Activated gamma-delta T cell treated with Interleukin-2 at 50 U/mL for 16 hours (primary cell): ENCODE measurements around the gene WDFY4.

Source experiments
- DNase-seq: peaks from one replicate; pipeline ENCODE4 v3.0.0-alpha.2; 2020

WDFY4 gene

DNA sequence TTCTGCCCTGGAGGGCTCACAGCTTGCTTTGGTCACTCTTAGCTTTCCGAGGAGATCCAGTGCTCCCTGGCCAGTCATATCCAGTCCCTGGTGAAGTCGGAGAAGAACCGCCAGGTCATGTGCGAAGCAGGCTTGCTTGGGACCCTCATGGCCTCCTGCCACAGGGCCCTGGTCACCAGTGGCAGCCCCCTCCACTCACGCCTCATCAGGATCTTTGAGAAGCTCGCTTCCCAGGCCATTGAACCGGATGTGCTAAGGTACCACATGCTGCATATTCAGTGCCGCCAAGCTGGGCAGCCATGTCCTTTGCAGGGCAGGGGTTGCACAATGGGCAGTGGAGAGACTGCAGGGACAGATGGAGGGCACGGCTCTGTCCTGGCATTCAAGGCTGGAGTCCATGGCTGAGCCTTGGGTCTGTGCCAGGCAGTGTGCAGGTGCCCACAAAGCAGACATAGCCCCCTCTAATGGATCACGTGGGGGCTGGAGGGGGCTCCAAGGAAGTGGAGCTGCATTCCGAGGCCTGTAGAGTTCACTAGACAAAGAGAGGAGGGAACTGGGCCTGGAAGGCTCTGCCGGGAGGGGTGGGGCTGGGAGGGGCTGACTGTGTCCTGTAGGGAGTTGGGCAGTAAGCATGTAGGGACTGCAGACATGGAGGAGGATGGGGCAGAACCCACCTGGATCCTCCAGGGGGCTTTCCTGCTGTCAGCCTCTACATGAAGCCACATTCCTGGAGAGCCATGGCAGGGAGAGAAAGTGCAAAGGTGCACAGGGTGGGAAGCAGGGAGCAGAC is 89.9 kb downstream of the WDFY4 start:
- DNase-seq: no peak

DNA sequence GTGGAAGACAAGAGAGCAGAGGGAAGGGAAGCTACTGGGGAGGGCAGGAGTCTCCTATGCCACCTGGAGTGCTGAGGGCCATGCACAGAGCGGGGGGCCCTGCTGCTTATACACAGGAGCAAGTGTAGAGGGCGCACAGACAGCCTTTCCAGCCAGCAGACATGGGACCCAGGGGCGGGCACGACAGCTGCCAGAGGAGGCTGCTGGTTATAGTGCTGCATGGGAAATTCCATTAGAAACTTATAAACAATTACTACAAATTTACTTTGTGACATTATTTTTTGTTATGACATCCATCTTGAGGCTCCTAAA is 90.5 kb downstream of the WDFY4 start:
- DNase-seq: no peak

DNA sequence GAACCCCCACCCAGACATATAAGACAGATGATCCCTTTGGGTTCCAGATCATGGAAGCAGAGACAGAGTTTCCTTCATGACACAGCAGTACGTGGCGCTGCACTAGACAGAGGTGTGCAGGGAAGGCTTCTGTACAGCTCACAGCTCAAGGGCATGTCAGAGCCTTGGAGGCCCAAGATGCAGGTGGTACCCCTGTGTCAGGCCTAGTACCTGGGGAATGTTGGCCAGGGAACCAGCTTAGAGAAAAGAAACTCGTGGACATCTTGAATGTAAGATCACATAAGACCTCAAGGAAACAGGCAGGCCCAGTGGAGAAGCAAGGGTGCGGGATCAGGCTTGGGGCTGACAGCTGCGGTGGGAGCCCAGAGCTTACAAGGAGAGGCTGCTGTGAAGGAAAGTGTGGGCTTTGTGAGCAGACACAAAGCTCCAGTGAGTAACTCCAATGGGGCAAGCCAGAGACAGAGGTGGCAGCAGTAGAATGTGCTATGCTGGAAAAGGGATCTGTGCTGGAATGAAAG is 91.4 kb downstream of the WDFY4 start:
- DNase-seq: no peak

DNA sequence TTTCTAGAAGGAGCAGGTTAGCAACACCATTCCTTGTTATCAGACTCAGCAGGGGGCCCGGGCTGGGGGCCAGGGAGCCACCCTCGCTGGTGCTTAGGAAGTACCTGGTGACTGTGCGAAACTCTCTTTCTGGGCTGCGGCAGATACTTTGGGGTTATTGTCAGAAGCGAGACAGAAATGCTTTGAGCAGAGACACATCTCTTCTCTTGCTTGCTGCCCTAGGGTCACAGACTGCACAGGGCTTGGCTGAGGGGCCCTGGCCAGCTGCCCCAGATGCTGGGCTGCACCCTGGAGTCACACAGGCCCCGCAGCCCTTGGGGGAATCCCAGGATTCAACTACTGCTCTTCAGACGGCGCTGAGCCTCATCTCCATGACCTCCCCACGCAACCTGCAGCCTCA is 91.9 kb downstream of the WDFY4 start:
- no peak for DNase-seq

DNA sequence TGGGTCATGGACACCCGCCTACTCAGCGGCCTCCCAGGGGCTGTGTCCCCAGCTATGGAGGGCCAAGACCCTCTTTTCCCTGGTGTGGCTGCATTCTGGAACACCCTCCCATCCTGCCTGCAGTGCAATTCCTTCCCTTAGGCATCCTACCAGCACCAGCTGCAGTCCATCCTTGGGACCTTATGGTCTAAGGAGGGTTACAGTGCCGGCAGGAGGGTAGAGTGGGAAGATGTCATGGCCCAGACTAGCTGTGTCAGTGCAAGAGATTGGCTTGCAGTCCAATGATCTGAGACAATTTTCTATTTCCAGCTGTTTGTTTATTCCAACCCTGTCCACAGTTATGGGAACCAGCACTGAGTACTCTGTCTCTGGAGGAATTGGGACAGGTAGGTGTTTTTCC is 92.4 kb downstream of the WDFY4 start:
- no peak for DNase-seq

DNA sequence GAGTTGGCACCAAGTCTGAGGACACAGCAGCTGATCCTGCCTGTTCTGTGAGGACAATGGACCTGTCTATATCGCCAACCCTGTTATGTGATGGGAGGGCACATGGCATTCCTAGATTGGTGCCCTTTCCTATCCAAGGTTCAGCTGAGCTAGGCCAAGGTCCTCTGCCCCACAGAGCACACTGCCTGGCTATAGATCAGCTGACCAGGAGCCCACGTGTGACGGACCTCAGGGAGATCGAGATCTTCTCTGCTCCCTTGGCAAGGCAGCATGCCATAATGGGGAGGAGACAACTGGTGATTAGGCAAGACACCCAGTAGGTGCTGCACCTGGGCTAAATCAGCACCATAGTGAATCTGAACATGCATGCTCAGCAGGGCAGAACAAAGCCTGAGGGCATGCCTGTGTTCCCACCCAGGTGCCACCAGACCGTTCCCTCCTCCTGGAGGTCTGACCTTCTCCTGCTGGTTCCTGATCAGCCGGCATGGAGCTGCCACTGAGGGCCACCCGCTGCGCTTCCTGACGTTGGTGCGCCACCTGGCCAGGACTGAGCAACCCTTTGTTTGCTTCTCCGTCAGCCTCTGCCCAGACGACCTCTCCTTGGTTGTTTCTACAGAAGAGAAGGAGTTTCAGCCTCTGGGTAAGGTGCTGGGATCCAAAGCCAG is 93.7 kb downstream of the WDFY4 start:
- DNase-seq: no peak

DNA sequence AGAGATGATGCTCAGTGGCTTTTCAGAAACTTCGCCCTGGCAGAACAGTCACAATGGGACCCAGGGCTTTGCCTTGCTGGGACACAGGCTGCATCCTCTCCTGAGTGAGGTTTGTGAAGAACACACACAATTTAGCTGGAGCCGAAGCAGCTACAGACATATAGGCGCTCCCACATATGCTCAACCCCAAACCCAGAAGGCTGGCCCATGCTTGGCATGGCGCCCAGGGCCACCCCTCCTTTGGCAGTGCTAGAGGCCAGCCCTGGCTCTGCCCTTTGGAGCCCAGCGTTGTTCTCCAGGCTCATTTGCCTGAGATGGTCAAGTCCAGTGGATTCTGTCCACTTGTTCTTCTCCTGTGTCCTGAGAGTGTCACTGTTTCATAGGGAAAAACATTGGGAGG is 94.4 kb downstream of the WDFY4 start:
- DNase-seq: no peak

DNA sequence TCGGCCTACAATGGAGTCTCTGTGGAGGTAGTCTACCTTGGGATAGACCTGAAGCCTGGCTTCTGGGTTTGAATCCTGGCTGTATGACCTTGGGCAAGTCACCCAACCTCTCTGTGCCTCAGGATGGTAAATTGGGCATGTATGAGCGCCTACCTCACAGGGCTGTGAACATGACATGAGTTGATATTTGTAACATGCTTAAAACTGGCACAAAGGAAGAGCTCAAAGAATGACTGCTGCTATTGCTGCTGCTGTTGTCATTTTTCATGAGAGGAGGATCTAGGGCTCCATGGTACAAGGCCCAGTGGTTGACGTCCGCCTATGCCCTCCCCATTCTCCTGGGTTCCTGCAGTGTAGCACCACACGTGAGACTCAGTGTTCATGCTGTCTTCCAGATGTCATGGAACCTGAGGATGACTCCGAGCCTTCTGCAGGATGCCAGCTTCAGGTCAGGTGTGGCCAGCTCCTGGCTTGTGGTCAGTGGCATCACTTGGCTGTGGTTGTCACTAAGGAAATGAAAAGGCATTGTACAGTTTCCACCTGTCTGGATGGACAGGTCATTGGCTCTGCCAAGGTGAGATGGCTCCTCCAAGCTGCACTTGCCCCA is 95.0 kb downstream of the WDFY4 start:
- DNase-seq: no peak

DNA sequence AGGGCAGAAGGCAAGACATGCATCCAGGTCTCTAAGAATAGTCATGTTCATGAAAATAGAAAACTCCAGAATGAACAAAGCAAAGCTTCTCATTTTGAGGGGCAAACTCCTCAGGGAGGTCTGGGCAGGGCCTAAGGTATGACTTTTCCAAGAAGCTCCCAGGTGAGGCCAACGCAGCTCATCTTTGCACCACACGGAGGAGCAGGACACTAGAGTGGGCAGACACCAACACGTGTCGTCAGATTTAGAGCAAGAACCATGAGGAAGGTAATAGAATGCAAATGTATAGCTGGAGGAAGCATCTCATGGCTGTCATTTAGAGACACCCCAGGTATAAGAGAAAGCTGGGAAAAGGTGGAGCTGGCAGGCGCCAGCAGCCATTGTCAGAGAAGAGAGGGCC is 95.7 kb downstream of the WDFY4 start:
- no peak for DNase-seq

DNA sequence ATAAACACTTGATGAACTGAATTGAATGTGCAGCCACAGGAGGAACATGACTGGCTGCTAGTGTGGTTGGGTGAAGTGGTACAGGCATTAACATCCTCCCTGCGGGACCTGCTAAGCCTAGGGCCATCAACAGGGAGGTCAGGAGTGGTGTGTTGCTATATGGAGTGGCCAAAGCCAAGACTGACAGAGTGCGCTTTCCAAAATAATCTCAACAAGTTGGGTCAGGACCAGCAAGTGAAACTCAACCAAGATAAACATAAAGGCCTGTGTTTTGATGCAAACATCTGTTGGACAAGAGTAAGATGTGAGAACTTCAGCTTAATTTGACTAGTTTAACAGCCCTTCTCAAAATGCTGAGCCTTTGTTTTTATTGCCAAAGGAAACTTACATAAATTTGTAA is 97.7 kb downstream of the WDFY4 start:
- no peak for DNase-seq

DNA sequence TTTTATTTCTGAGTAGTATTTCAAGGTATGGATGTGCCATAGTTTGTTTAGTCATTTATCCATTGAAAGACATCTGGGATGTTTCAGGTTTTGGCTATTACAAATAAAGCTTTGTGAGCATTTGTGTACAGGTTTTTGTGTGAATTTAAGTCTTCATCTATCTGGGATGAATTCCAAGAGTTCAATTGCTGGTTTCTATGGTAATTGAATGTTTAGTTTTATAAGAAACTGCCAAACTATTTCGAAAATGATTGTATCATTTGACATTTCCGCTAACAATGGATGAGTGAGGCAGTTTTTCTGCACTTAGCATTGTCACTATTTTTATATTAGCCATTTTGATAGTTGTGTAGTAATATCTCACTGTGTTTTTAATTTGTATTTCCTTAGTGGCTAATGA is 99.4 kb downstream of the WDFY4 start:
- DNase-seq: no peak

DNA sequence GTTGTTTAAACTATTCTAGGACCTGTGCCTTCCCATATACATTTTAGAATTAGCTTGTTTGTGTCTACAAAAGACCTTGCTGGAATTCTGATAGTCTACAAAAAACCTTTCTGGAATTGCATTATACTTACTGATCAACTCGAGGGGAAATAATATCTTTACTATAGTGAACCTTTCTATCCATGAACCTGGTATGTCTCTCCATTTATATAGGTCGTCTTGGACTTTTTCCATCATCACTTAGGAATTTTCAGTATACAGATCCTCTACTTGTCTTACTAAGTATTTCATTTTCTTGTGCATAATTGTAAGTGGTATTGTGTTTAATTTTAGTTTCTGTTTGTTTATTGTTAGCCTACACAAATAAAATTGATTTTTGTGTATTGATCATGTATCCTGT is 101.1 kb downstream of the WDFY4 start:
- DNase-seq: no peak

DNA sequence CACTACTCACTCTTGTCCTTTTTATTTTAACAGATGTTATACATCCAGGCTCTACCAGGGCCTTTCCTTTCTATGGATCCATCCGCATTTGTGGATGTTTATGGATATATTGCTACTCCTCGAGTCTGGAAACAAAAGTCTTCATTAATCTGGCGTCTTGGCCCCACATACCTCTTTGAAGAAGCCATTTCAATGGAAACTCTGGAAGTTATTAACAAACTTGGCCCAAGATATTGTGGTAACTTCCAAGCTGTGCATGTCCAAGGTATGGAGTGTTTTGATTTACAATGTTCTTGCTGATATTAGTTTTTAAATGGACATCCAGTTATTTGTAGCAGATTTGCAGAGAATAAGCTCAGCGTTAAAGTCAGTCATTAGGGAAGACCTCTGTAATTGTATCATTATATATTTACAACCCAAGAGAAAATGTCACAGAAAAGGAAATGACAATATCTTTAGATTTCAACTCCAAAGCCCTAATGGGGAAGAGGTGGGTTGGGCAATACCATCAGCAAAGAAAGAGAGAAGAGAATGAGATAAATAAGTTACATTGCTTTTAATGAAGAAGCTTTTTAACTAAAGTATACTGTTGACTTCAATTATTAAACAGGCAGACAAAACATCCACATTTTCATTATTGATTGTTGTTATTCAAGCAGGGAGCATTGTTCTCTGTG is 102.1 kb downstream of the WDFY4 start:
- no peak for DNase-seq

DNA sequence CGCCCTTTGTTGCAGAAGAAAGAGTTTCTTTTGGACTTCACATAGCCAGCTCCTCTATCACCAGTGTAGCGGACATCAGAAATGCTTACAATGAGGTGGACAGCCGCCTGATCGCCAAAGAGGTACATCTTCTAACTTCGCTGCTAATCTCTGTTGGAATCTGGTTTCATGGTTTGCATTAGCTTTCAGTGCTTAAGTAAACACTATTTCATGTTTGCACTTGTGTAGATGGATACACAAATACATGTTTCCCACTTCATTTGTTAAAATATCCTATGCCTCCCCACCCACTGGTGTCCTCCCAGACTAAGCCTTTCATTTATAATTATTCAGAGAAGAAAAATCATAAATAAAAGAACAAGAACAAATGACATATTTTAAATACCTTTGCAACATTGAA is 103.9 kb downstream of the WDFY4 start:
- DNase-seq: no peak

DNA sequence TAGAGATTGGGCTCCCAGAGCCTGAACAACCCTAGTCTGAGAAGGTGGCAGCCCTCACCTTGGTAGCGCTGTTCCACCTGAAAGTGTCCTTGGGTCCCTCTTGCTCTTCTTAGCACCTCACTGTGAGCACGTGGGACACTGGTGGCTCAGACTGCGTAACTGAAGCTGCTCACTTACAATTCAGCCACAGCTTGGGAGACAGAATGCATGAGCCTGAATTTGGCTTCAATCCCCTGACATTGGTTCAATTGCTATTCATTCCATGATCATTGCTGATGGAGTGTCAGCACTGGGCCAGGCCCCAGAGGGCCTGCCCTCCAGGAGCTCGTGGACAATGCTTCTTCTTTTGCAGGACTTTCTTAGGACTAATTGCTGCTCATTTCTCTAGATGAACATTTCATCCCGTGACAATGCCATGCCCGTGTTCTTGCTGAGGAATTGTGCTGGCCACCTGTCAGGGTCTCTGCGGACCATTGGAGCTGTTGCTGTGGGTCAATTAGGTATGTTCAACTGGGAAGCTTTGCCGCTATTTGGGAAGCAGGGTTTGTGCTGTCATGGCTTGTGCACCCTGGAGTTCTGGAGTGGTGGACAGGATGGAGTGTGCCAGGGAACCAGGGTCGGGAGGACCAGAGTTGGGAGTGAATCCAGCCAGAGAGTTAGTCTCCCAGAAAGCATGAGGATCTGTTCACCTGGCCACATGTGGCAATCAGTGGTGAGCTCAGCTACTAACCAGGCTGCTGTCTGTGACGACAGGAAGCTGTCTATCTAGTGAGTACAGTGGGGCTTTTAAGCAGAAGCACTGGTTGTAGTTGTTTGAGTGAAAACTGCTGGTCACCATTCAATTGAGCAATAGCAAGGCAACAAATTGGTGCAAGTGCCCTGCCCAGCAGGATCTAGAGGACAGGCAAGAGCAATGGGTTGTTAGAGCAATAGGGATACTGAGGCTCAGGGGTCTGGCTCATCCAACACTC is 105.1 kb downstream of the WDFY4 start:
- DNase-seq: no peak

DNA sequence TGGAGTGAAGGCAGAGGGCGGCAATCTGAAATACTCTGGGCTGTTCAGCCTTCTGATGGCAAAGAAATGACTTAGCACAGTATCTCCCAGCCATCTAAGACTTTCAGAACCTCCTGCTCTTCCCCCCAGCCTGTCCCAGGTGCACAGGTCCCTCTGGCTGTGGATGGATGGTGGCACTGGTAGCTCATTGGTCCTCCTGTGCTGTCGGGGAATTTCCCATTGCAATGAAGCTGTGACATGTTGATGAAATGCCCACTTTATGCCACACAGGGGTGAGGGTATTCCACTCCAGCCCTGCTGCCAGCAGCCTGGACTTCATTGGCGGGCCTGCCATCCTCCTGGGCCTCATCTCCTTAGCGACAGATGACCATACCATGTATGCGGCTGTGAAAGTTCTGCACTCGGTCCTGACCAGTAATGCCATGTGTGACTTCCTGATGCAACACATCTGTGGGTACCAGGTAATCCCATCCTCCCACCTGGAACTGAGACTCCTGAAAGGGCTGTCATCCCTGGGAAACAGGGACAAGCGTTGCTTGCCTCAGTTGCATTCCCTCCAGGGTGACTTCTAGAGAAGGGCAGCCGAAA is 105.9 kb downstream of the WDFY4 start:
- DNase-seq: no peak

DNA sequence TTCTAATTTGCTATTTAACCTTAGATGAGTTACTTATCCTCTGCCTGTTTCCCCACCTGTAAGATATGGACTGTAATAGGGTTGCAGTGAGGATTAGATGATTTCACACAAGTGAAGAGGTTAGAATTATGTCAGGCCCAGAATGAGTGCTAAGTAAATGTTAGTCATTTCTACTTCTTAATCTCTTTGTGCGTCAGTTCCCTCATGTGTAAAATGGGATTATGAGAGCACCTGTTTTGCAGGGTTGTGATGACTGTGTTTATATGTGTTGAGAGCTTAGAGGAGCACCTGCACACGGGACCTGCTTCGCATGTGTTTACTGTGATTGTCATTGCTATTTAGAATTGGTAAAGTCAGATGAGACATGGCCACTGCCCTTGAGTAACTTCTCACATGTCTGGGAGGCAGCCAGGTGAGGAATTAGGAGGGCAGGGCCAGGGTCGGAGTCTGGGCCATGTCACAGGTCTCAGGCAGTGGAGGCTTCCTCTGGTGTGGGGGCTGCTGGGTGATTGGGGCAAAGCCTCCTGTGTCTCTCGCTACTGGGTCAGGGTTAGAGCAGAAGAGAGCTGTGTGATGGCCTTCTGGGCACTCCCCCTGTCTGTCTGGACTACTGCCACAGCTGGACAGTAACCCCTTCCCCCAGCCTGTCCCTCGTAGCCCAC is 106.7 kb downstream of the WDFY4 start:
- no peak for DNase-seq

DNA sequence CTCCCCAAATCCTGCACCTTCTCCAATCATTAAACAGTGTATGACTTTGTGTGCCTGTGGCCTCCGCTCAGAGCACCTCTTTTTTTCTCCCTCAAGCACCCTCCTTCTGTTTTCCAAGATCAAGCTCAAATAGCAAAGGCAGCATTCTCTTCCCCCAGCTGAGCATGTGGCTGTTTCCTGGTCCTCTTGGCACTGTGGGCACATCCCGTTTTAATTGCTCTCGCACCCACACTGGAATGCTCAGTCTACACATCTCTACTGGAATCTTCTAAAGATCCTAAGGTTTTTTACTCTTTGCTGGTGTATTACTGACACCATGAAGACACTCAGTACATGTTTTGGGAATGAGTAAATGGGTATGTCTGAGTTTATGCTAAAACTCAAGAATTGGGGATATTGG is 107.4 kb downstream of the WDFY4 start:
- no peak for DNase-seq

DNA sequence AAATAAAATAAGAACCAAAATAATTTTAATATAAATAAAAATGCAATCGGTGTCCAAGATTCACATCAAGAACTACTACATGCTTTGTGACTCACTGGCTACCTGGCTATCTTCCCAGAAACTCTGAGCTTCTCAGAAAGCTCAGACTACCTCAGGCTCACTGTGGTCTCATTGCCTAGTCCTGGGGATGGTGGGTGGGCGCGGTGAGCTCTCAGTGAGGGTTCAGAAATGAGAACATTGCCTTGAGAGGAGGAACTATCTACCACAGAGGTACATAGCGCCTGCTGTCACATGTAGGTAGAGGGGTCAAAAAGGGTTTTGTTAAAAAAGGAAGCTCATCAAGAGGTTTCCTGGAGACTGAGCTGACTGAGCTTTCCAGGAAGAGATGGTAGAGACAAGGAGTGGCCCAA is 108.0 kb downstream of the WDFY4 start:
- no peak for DNase-seq

DNA sequence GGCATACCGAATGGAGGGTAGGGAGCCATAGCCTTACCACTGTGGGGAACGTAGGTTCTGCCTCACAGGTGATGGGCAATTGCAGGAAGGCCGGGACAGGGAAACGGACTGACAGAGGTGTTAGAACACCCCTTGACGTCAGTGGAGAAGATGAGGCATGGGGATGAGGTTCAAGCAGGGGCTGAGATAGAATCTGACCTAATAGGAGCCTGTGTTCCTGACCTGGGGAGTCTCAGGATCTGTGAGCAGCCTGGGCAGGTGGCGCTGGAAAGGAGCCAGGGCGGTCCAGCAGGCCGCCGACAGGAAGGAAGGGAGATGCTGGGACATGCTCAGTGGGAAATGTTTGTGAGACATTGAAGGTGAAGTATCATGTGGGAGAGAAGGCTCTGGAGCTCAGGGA is 109.4 kb downstream of the WDFY4 start:
- no peak for DNase-seq

DNA sequence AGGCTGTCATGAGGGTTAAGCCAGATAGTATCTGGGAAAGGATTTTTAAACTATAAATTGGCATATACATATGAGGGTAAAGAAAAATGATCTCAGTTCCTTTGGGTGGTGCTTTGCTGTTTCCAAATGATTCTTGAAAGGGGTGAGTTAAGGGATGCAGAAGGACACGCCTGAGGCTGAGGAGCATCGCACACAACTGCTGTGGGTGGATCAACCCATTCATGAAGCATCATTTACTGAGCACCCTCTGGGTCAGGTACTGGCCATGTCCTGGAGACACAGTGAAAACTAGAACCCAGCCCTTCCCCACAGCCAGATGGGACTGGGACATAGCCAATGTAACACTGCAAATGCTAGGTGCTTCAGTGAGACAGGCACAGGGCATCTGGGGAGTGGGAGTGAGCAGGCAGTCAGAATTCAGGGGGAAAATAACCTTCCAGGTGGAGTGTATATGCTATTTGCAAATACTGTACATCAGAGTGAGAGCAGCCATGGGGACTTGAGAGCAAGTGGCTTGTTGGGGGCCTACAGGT is 112.1 kb downstream of the WDFY4 start:
- no peak for DNase-seq
